BLaER1 treated with 17β-estradiol and CSF1 and Interleukin-3, amounts not matched to agents 10 nM and 100 nM (cell line): ENCODE data around the gene C3orf20.

Experiments used
- H3K27ac ChIP-seq, 11 experiments: shearing (Covaris generic); formaldehyde crosslinking; 2 replicates each; pipeline ENCODE4 v1.8.1; 2022
- H3K27me3 ChIP-seq, 11 experiments: shearing (Covaris generic); formaldehyde crosslinking; 2 replicates each; pipeline ENCODE4 v1.8.1; 2022
- H3K36me3 ChIP-seq, 11 experiments: shearing (Covaris generic); formaldehyde crosslinking; 2 replicates each; pipeline ENCODE4 v1.8.1; 2022
- H3K4me1 ChIP-seq, 10 experiments: shearing (Covaris generic); formaldehyde crosslinking; 2 replicates each; pipeline ENCODE4 v1.8.1; 2022
- H3K4me2 ChIP-seq, 11 experiments: shearing (Covaris generic); formaldehyde crosslinking; 2 replicates each; pipeline ENCODE4 v1.8.1; 2022
- H3K4me3 ChIP-seq, 10 experiments: shearing (Covaris generic); formaldehyde crosslinking; 2 replicates each; pipeline ENCODE4 v1.8.1; 2022
- H3K9ac ChIP-seq, 11 experiments: shearing (Covaris generic); formaldehyde crosslinking; 2 replicates each; pipeline ENCODE4 v1.8.1; 2022
- H3K9me3 ChIP-seq, 11 experiments: shearing (Covaris generic); formaldehyde crosslinking; replicated peaks in 1 of 11; 2 replicates each; pipeline ENCODE4 v1.8.1; 2022
- H4K20me1 ChIP-seq, 11 experiments: shearing (Covaris generic); formaldehyde crosslinking; 2 replicates each; pipeline ENCODE4 v1.8.1; 2022
- Cebpa-rat ChIP-seq, 11 experiments: shearing (Covaris generic); IDR thresholded peaks; 2 replicates each; pipeline ENCODE4 v1.8.1; 2022

The C3orf20 gene

GRCh38 chr3:14810801-14811661, 136.1 kb downstream of the C3orf20 start:
- H3K27me3 ChIP-seq, result peaks cover 38 to 53% (median 46%) of the 10 kb centered on the region in 11 experiments
- no peaks in the 10 kb centered on the region for H4K20me1 ChIP-seq
- peaks cover 12 to 27% (median 17%) of the 10 kb centered on the region in 10 experiments; a peak in 19 of 20 replicates for H3K4me1 ChIP-seq
- no peak for TF ChIP-seq Cebpa-rat (IDR thresholded peaks at IDR 0.05)
- no peak overlapping the region for H3K9ac ChIP-seq
- H3K4me2 ChIP-seq, result no peak overlapping the region
- H3K27ac ChIP-seq, result no peak overlapping the region
- no peaks in the 10 kb centered on the region for H3K36me3 ChIP-seq
- H3K9me3 ChIP-seq, result peaks cover 0 to 17% (median 12%) of the 10 kb centered on the region in 11 experiments; a peak in 17 of 22 replicates
- no peak overlapping the region for H3K4me3 ChIP-seq

DNA sequence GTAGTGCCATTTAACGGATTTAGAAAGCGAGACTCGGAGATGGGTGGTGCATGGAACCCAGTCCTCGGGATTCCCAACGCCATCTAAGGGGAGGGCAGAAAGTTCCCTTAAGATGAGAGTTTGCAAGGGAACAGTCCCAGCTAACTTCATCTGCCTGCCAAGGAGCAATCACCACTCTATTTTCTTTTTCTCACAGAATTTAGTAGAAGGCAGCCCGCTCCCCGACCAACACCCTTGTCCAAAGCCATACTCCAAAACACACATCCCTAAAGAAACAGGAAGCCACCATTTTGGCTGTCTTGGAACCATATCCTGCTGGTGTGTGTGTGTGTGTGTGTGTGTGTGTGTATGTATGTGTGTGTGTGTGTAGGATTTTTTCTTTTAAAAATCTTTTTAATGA, 136.7 kb downstream of the C3orf20 start:
- TF ChIP-seq Cebpa-rat (IDR thresholded peaks at IDR 0.05), result no peak
- Histone ChIP-seq H3K9me3 (peaks cover 0 to 17% (median 12%) of the 10 kb centered on the region in 11 experiments; a peak in 17 of 22 replicates), H3K36me3 (no peaks in the 10 kb centered on the region), H3K4me1 (peaks cover 6 to 21% (median 11%) of the 10 kb centered on the region in 10 experiments; a peak in 19 of 20 replicates), H3K4me2 (no peak overlapping the region), H3K4me3 (no peak overlapping the region), H3K27me3 (peaks cover 38 to 53% (median 46%) of the 10 kb centered on the region in 11 experiments), H3K9ac (no peak overlapping the region), H4K20me1 (no peaks in the 10 kb centered on the region), H3K27ac (no peak overlapping the region)

GRCh38 chr3:14812196-14812790, 137.4 kb downstream of the C3orf20 start:
- H3K9ac ChIP-seq, result no peak overlapping the region
- no peak overlapping the region for H3K4me3 ChIP-seq
- H3K36me3 ChIP-seq, result no peaks in the 10 kb centered on the region
- H3K9me3 ChIP-seq, result peaks cover 0 to 17% (median 12%) of the 10 kb centered on the region in 11 experiments; a peak in 17 of 22 replicates
- H3K27ac ChIP-seq, result no peak overlapping the region
- no peaks in the 10 kb centered on the region for H4K20me1 ChIP-seq
- H3K4me1 ChIP-seq, result peaks cover 0 to 15% (median 5%) of the 10 kb centered on the region in 10 experiments; a peak in 18 of 20 replicates
- H3K27me3 ChIP-seq, result peaks cover 38 to 53% (median 46%) of the 10 kb centered on the region in 11 experiments
- no peak overlapping the region for H3K4me2 ChIP-seq
- TF ChIP-seq Cebpa-rat (IDR thresholded peaks at IDR 0.05), result no peak

- Histone ChIP-seq H3K4me3 (no peak overlapping the region), H4K20me1 (no peaks in the 10 kb centered on the region), H3K4me1 (peaks cover 0 to 8% (median 0%) of the 10 kb centered on the region in 10 experiments; a peak in 1 of 20 replicates), H3K9ac (no peak overlapping the region), H3K9me3 (peaks cover 0 to 17% (median 12%) of the 10 kb centered on the region in 11 experiments; a peak in 17 of 22 replicates), H3K27me3 (peaks cover 38 to 49% (median 44%) of the 10 kb centered on the region in 11 experiments), H3K36me3 (no peaks in the 10 kb centered on the region), H3K27ac (no peak overlapping the region), H3K4me2 (no peak overlapping the region)
- no peak for TF ChIP-seq Cebpa-rat (IDR thresholded peaks at IDR 0.05)
Observed at GRCh38 chr3:14814411-14814871, 139.5 kb downstream of the C3orf20 start.

DNA sequence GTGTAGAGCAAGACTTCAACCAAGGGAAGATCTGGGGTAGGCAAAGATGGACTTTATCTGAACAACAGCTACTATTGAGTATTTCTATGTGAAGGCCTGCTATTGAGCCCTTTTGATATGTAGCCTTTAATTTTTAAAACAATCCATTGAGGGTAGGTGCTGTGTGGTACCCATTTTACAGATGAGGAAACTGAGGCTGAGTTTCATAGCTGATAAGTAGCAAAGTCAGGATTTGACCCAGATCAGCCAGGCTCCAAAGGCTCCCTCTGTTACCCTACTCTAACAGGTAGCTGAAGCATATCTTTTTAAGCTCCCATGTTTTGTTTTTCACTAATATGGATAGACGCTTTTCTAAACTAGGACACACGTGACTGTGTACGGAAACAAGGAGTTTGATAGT, 141.4 kb downstream of the C3orf20 start:
- no peak overlapping the region for H3K4me3 ChIP-seq
- no peak for TF ChIP-seq Cebpa-rat (IDR thresholded peaks at IDR 0.05)
- H3K36me3 ChIP-seq, result no peaks in the 10 kb centered on the region
- H4K20me1 ChIP-seq, result no peaks in the 10 kb centered on the region; a peak in 1 of 22 replicates
- no peak overlapping the region for H3K4me2 ChIP-seq
- H3K9ac ChIP-seq, result no peak overlapping the region
- peaks cover 0 to 8% (median 0%) of the 10 kb centered on the region in 10 experiments; a peak in 1 of 20 replicates for H3K4me1 ChIP-seq
- peaks cover 21 to 31% (median 26%) of the 10 kb centered on the region in 11 experiments for H3K27me3 ChIP-seq
- H3K27ac ChIP-seq, result no peak overlapping the region
- peaks cover 0 to 3% (median 1%) of the 10 kb centered on the region in 11 experiments; a peak in 8 of 22 replicates for H3K9me3 ChIP-seq

DNA sequence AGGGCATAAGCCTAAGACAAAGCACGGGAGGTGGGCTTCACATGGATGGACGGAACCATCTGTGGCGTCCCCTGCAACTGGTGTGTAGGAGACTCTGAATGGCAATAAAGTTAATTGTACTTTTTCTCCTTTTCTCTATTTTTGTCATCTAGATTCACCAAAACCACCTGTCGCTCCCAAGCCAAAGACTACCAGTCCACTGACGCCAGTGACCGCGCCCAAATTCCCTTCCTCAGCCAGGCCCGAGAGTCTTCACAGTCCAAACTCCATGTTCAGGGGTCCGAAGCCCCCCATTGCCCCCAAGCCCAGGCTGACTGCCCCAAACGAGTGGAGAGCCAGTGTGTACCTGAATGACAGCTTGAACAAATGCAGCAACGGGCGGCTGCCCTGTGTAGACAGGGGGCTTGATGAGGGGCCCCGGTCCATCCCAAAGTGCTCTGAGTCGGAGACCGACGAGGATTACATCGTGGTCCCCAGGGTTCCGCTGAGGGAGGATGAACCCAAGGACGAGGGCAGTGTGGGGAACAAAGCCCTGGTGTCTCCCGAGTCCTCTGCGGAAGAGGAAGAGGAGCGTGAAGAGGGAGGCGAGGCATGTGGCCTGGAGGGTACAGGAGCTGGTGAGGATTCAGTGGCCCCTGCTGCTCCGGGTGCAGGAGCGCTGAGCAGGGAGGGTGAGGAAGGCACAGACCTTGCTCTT, 144.0 kb downstream of the C3orf20 start, which contains the start of gene FGD5:
FGD5 (plus strand) TSS at position 159 of the 697 bp plus-strand sequence; CDS start at position 269, 110 bp downstream.
- peaks cover 0 to 9% (median 1%) of the 10 kb centered on the region in 11 experiments; a peak in 2 of 22 replicates for H3K27me3 ChIP-seq
- no peaks in the 10 kb centered on the region; a peak in 1 of 22 replicates for H4K20me1 ChIP-seq
- TF ChIP-seq Cebpa-rat (IDR thresholded peaks at IDR 0.05), result no peak
- no peak within 1 kb of the TSS for H3K4me3 ChIP-seq
- no peaks in the 10 kb centered on the region for H3K36me3 ChIP-seq
- no peak within 1 kb of the TSS for H3K4me2 ChIP-seq
- H3K4me1 ChIP-seq, result peaks cover 6 to 20% (median 16%) of the 10 kb centered on the region in 10 experiments; a peak in 19 of 20 replicates
- no peak within 1 kb of the TSS for H3K27ac ChIP-seq
- no peak within 1 kb of the TSS for H3K9ac ChIP-seq
- H3K9me3 ChIP-seq, result no peaks in the 10 kb centered on the region

- no peak for TF ChIP-seq Cebpa-rat (IDR thresholded peaks at IDR 0.05)
- H3K9ac ChIP-seq, result no peak overlapping the region
- H3K4me2 ChIP-seq, result no peak overlapping the region
- no peaks in the 10 kb centered on the region for H3K36me3 ChIP-seq
- H3K27me3 ChIP-seq, result 0 out of 22 replicates have a peak, but pooled peaks cover 0 to 2% (median 0%) of the 10 kb centered on the region in 11 experiments
- no peaks in the 10 kb centered on the region; a peak in 1 of 22 replicates for H4K20me1 ChIP-seq
- no peak overlapping the region for H3K27ac ChIP-seq
- H3K4me1 ChIP-seq, result peaks cover 6 to 27% (median 24%) of the 10 kb centered on the region in 10 experiments; a peak in 19 of 20 replicates
- H3K9me3 ChIP-seq, result no peaks in the 10 kb centered on the region
- no peak overlapping the region for H3K4me3 ChIP-seq
Observed at GRCh38 chr3:14819671-14820070, 144.7 kb downstream of the C3orf20 start.

DNA sequence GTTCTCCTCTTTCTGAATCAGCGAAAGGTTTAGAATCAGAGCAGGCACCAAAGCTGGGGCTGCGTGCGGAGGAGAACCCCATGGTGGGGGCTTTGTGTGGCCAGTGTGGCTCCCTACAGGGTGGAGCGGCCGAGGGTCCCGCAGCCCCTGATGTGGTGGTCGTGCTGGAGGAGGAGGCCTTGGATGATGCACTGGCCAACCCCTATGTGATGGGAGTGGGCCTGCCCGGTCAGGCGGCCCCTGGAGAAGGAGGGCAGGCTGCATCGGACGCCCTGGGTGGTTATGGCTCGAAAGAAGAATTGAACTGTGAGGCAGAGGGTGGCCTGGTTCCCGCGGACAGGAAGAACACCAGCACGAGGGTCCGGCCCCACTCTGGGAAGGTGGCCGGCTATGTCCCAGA, 145.2 kb downstream of the C3orf20 start:
- Histone ChIP-seq H3K9me3 (no peaks in the 10 kb centered on the region), H3K4me3 (no peak overlapping the region), H3K36me3 (no peaks in the 10 kb centered on the region), H3K4me2 (no peak overlapping the region), H3K9ac (no peak overlapping the region), H3K27ac (no peak overlapping the region), H3K27me3 (no peaks in the 10 kb centered on the region), H4K20me1 (no peaks in the 10 kb centered on the region; a peak in 1 of 22 replicates), H3K4me1 (peaks cover 6 to 32% (median 28%) of the 10 kb centered on the region in 10 experiments; a peak in 19 of 20 replicates)
- TF ChIP-seq Cebpa-rat (IDR thresholded peaks at IDR 0.05), result no peak
